Neutrophil (primary cell): ENCODE measurements around the gene CLEC2L.

ENCODE experiments used
- H3K27ac ChIP-seq: fragments of 200-600 bp; sonication (generic); 2 replicates; pipeline ENCODE4 v1.5.1; 2016; ENCODE audit warnings: mild to moderate bottlenecking, moderate library complexity
- H3K27me3 ChIP-seq: fragments of 200-600 bp; sonication (generic); 2 replicates; pipeline ENCODE4 v1.6.0; 2016; ENCODE audit warnings: mild to moderate bottlenecking
- H3K36me3 ChIP-seq: fragments of 200-600 bp; sonication (generic); 2 replicates; pipeline ENCODE4 v1.5.1; 2017
- H3K4me1 ChIP-seq, 2 experiments: fragments of 200-600 bp in 1 of 2; sonication (generic) in 1 of 2; 1 replicate in 1 of 2; 2 replicates in 1 of 2; pipeline versions ENCODE4 v1.5.1 to v1.6.1; 2013 to 2016; ENCODE audit warnings: low read depth in 1 of 2, low read length in 1 of 2, mild to moderate bottlenecking in 1 of 2, moderate library complexity in 1 of 2; ENCODE audit not compliant: control insufficient read depth in 1 of 2, insufficient read depth in 1 of 2
- H3K4me3 ChIP-seq, 2 experiments: fragments of 200-600 bp in 1 of 2; sonication (generic) in 1 of 2; 1 replicate in 1 of 2; 2 replicates in 1 of 2; pipeline ENCODE4 v1.5.1; 2013 to 2016; ENCODE audit warnings: low read depth in 1 of 2, low read length in 1 of 2, mild to moderate bottlenecking in 1 of 2, moderate library complexity in 1 of 2
- H3K9me3 ChIP-seq: fragments of 200-600 bp; sonication (generic); 2 replicates; pipeline ENCODE4 v1.5.1; 2016
- TF ChIP-seq, protein P1 (sequence below): fragments of 200-600 bp; sonication (generic); IDR thresholded peaks from 2 replicates; pipeline ENCODE4 v1.5.1; 2016; ENCODE audit warnings: antibody characterized with exemption

The CLEC2L gene

DNA sequence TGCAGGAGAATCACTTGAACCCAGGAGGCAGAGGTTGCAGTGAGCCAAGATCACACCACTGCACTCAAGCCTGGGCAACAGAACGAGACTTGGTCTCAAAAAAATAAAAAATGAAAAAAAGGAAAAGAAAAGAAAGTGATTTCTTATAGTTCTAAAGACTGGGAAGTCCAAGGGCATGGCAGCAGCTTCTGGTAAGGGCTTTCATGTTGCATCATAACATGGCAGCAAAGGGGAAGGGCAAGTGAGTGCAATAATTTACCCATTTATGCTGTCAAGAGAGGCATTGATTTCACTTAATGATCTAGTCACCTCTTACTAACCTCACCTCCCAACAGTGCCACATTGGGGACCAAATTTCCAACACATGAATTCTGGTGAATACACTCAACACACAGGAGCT, 31.2 kb upstream of the CLEC2L start:
- Histone ChIP-seq H3K27ac (no peak overlapping the region), H3K27me3 (peaks cover 24% of the 10 kb centered on the region), H3K9me3 (no peaks in the 10 kb centered on the region), H3K36me3 (no peaks in the 10 kb centered on the region), H3K4me1 (no peaks in the 10 kb centered on the region), H3K4me3 (no peak overlapping the region)
- TF ChIP-seq, protein P1, sequence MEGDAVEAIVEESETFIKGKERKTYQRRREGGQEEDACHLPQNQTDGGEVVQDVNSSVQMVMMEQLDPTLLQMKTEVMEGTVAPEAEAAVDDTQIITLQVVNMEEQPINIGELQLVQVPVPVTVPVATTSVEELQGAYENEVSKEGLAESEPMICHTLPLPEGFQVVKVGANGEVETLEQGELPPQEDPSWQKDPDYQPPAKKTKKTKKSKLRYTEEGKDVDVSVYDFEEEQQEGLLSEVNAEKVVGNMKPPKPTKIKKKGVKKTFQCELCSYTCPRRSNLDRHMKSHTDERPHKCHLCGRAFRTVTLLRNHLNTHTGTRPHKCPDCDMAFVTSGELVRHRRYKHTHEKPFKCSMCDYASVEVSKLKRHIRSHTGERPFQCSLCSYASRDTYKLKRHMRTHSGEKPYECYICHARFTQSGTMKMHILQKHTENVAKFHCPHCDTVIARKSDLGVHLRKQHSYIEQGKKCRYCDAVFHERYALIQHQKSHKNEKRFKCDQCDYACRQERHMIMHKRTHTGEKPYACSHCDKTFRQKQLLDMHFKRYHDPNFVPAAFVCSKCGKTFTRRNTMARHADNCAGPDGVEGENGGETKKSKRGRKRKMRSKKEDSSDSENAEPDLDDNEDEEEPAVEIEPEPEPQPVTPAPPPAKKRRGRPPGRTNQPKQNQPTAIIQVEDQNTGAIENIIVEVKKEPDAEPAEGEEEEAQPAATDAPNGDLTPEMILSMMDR, result no peak

DNA sequence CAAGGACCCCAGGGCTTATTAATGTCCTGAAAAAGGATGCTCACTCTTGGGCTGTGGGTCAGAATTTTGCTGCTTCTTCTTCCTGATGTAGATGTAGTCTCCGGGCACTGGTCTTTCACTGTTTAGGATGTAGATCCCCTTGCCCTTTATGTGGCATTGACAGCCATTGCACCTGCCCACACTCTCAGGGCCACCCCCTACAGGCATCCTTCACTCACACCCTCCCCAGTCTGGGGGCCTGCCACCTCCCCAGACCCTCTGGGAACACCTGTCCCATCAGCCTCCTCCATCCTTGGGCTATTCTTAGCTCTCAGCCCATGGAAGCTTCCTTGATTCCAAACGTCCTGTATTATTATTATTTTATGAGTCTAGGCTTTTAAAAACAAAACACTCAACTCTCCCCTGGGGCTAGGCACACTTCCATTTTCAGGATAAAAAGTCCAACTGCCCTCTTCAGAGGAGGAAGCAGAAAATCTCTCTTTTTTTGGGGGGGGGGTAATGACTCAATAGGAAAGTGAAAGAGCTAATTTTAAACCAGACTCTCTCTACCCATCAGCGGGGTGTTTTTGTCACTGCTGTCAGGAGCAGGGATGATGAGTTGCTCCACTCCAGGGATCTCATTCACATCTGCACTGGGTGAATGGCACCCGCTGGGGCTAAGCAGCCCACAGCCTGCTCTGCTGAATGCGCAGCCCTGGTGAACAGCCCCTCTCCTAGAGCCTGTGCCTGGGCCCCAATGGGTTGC, 28.5 kb upstream of the CLEC2L start:
- peaks cover 19% of the 10 kb centered on the region for H3K27me3 ChIP-seq
- H3K4me1 ChIP-seq, result peaks cover 3% of the 10 kb centered on the region in 2 experiments
- no peaks in the 10 kb centered on the region for H3K36me3 ChIP-seq
- no peak overlapping the region for H3K4me3 ChIP-seq
- H3K27ac ChIP-seq, result no peak overlapping the region
- TF ChIP-seq, protein P1, result no peak
- H3K9me3 ChIP-seq, result no peaks in the 10 kb centered on the region

DNA sequence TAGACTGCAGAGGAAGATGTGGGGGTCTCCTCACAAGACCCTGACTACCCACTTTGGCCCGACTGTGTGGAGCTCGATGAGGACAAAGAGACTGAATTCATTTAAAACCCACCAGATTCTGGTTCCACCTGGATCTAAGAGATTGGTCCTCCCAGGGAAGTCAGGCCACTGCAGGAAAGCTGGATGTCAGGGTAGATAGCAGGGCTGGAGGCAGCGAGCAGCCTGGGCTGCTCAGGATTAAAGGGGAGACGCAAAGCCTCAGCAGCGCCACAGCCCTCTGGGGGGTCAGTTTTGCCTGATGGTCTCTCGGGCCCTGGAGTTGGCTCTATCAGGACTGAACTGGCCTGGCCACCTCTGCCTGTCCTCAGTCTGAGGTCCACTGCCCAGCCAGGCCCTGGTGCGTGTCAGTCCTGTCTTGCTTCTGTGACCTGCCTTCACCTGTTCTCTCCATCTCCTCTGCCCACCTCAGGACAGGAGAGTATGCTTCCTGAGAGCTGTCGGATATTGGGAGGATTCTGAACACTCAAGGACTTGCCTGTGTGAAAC, 27.8 kb upstream of the CLEC2L start:
- Histone ChIP-seq H3K27me3 (peaks cover 19% of the 10 kb centered on the region), H3K27ac (no peak overlapping the region)

DNA sequence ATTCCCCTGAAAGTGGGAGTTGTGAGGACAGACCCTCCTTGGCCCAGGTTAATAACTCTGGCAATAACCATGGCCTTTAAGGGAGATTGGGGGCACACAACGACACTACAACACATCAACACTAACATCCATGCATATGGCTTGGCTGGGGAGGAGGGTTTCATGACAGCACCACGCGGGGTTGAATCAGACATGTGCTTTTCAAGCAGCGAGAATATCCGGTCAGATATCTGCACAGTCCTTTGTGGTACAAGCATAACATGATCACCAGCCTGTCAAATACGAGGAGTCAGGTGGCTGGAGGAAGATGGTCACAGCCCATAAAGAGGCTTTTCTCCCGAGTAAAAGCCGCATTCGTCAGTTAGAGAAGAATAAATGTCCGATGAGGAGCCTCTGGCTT, 27.0 kb upstream of the CLEC2L start:
- H3K27ac ChIP-seq, result no peak overlapping the region
- H3K27me3 ChIP-seq, result peaks cover 19% of the 10 kb centered on the region
- peaks cover 5 to 6% of the 10 kb centered on the region in 2 experiments for H3K4me1 ChIP-seq
- no peak overlapping the region for H3K4me3 ChIP-seq
- no peaks in the 10 kb centered on the region for H3K36me3 ChIP-seq
- TF ChIP-seq, protein P1, result no peak
- no peaks in the 10 kb centered on the region for H3K9me3 ChIP-seq

More for the DNA sequence above, 27.8 kb upstream of the CLEC2L start:
- H3K4me3 ChIP-seq, result no peak overlapping the region
- TF ChIP-seq, protein P1, result no peak
- no peaks in the 10 kb centered on the region for H3K36me3 ChIP-seq
- no peaks in the 10 kb centered on the region for H3K9me3 ChIP-seq
- H3K4me1 ChIP-seq, result peaks cover 5 to 6% of the 10 kb centered on the region in 2 experiments

DNA sequence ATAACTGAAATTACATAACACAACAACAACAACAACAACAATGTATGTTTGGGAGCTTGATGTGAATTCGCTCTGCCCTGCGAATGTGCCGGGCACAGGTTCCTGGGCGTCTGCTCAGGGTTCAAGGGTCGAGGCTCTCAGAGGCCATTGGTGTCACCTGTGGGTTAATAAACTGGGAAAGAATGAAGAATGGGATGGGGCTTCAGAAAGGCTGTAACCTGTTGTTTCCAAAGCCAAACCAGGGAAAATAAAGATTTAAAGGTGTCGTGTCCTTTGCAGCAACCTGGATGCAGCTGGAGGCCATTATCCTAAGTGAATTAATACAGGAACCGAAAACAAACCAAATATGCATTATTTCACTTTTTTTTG, 22.7 kb upstream of the CLEC2L start:
- H3K4me3 ChIP-seq, result no peak overlapping the region
- peaks cover 5 to 6% of the 10 kb centered on the region in 2 experiments for H3K4me1 ChIP-seq
- H3K9me3 ChIP-seq, result no peaks in the 10 kb centered on the region
- TF ChIP-seq, protein P1, result no peak
- H3K27ac ChIP-seq, result no peak overlapping the region
- no peaks in the 10 kb centered on the region for H3K36me3 ChIP-seq
- H3K27me3 ChIP-seq, result peaks cover 10% of the 10 kb centered on the region
